MM.1S (cell line): ENCODE results near the gene PSMC5.

ENCODE experiments used
- DNase-seq: peaks from one replicate; pipeline ENCODE4 v3.0.0-alpha.2; 2015
- H2AFZ ChIP-seq: fragments of 300-600 bp; sonication (generic); 2 replicates; pipeline ENCODE4 v1.6.0; 2016; ENCODE audit warnings: antibody characterized with exemption, low read length
- H3F3A ChIP-seq: fragments of 300-600 bp; sonication (generic); 2 replicates; pipeline ENCODE4 v1.6.1; 2016; ENCODE audit warnings: mild to moderate bottlenecking, antibody characterized with exemption, low read length, moderate library complexity, mixed read lengths; ENCODE audit not compliant: insufficient read depth
- H3K27ac ChIP-seq: fragments of 300-600 bp; sonication (generic); 2 replicates; pipeline ENCODE4 v1.5.1; 2016; ENCODE audit warnings: mild to moderate bottlenecking, low read length
- H3K27me3 ChIP-seq: fragments of 300-600 bp; sonication (generic); replicated peaks from 2 replicates; pipeline ENCODE4 v1.6.0; 2016; ENCODE audit warnings: low read length; ENCODE audit not compliant: insufficient read depth
- H3K36me3 ChIP-seq: fragments of 300-600 bp; sonication (generic); replicated peaks from 2 replicates; pipeline ENCODE4 v1.6.1; 2016; ENCODE audit warnings: mild to moderate bottlenecking, low read length, mixed read lengths; ENCODE audit not compliant: insufficient read depth
- H3K4me1 ChIP-seq: fragments of 300-600 bp; sonication (generic); 2 replicates; pipeline ENCODE4 v1.6.1; 2016; ENCODE audit warnings: low read length, mixed read lengths
- H3K4me2 ChIP-seq: fragments of 300-600 bp; sonication (generic); 2 replicates; pipeline ENCODE4 v1.6.0; 2016; ENCODE audit warnings: low read depth, low read length
- H3K4me3 ChIP-seq: fragments of 300-600 bp; sonication (generic); 2 replicates; pipeline ENCODE4 v1.5.1; 2016; ENCODE audit warnings: low read length, mixed read lengths
- H3K79me2 ChIP-seq: fragments of 300-600 bp; sonication (generic); 2 replicates; pipeline ENCODE4 v1.6.1; 2016; ENCODE audit warnings: mixed run types, low read length, mixed read lengths
- H3K9ac ChIP-seq: fragments of 300-600 bp; sonication (generic); 2 replicates; pipeline ENCODE4 v1.6.1; 2016; ENCODE audit warnings: low read length, mixed read lengths
- H3K9me2 ChIP-seq: fragments of 300-600 bp; sonication (generic); replicated peaks from 2 replicates; pipeline ENCODE4 v1.6.1; 2016; ENCODE audit warnings: mild to moderate bottlenecking, low read length, mixed read lengths; ENCODE audit not compliant: insufficient read depth
- H3K9me3 ChIP-seq: fragments of 300-600 bp; sonication (generic); replicated peaks from 2 replicates; pipeline ENCODE4 v1.6.1; 2016; ENCODE audit warnings: mild to moderate bottlenecking, low read length, mixed read lengths; ENCODE audit not compliant: insufficient read depth
- H4K20me1 ChIP-seq: fragments of 300-600 bp; sonication (generic); 2 replicates; pipeline ENCODE4 v1.6.1; 2016; ENCODE audit warnings: mild to moderate bottlenecking, low read length, moderate library complexity, mixed read lengths; ENCODE audit not compliant: insufficient read depth
- CTCF ChIP-seq: fragments of 300-600 bp; sonication (generic); IDR thresholded peaks from 2 replicates; pipeline ENCODE4 v1.5.1; 2016; ENCODE audit warnings: antibody characterized with exemption, low read length, mixed read lengths
- EZH2 ChIP-seq: fragments of 300-600 bp; sonication (generic); optimal IDR thresholded peaks from 2 replicates; pipeline ENCODE3; 2017; ENCODE audit warnings: low read depth, mild to moderate bottlenecking, antibody characterized with exemption, low read length, mixed read lengths
- EZH2phosphoT487 ChIP-seq: fragments of 300-600 bp; sonication (generic); IDR thresholded peaks from 2 replicates; pipeline ENCODE4 v1.6.1; 2018; ENCODE audit warnings: antibody characterized with exemption, low read length

Gene PSMC5

DNA sequence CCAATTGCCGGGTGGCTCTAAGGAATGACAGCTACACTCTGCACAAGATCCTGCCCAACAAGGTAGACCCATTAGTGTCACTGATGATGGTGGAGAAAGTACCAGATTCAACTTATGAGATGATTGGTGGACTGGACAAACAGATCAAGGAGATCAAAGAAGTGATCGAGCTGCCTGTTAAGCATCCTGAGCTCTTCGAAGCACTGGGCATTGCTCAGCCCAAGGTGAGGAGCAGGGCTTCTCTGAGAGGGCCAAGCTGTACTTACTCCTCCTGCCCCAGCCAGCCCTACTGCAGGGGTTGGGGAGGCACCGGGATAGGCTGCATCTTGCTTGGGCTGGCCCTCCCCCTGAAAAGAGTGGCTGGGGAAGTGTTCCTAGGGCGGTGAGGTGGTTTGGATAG, 3.0 kb downstream of the PSMC5 start:
- Histone ChIP-seq H3F3A (peaks cover 9% of the 10 kb centered on the region; the same call in 1 of the 2 replicates), H3K9ac (no peak overlapping the region), H3K27ac (no peak overlapping the region), H3K9me3 (no peaks in the 10 kb centered on the region), H3K36me3 (peaks cover 7% of the 10 kb centered on the region; the same call in 1 of the 2 replicates), H3K27me3 (no peaks in the 10 kb centered on the region), H2AFZ (no peak overlapping the region), H3K4me2 (no peak overlapping the region), H3K79me2 (peaks cover 66% of the 10 kb centered on the region), H3K9me2 (no peaks in the 10 kb centered on the region), H3K4me3 (no peak overlapping the region), H4K20me1 (no peaks in the 10 kb centered on the region), H3K4me1 (peaks cover 18% of the 10 kb centered on the region)
- no peak for DNase-seq
- no peak for TF ChIP-seq EZH2phosphoT487
- TF ChIP-seq CTCF: no peak
- no peak for TF ChIP-seq EZH2

- Histone ChIP-seq H3K4me2 (no peak overlapping the region), H3K36me3 (peaks cover 7% of the 10 kb centered on the region; the same call in 1 of the 2 replicates)
- no peak for DNase-seq
Measured at GRCh38 chr17:63830904-63831491, 3.8 kb downstream of the PSMC5 start.

DNA sequence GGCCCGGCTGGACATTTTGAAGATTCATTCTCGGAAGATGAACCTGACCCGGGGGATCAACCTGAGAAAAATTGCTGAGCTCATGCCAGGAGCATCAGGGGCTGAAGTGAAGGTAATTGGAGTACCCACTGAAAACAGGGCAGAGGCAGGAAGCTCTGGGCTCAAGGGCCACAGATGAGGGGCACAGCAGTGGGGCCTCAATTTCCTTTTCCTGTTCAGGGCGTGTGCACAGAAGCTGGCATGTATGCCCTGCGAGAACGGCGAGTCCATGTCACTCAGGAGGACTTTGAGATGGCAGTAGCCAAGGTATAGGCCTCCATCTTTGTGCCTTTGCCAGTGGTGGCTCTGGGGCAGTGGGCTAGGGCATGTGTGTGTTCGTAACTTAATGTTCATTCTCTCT, 4.3 kb downstream of the PSMC5 start:
- peaks cover 60% of the 10 kb centered on the region for H3K79me2 ChIP-seq
- no peak overlapping the region for H2AFZ ChIP-seq
- no peaks in the 10 kb centered on the region for H3K9me3 ChIP-seq
- no peak overlapping the region for H3K4me2 ChIP-seq
- H3K27me3 ChIP-seq: no peaks in the 10 kb centered on the region
- TF ChIP-seq EZH2: no peak
- no peak for TF ChIP-seq EZH2phosphoT487
- peaks cover 7% of the 10 kb centered on the region; the same call in 1 of the 2 replicates for H3K36me3 ChIP-seq
- H3F3A ChIP-seq: peaks cover 11% of the 10 kb centered on the region; the same call in 1 of the 2 replicates
- H3K4me1 ChIP-seq: peaks cover 12% of the 10 kb centered on the region
- no peaks in the 10 kb centered on the region for H3K9me2 ChIP-seq
- H3K4me3 ChIP-seq: no peak overlapping the region
- no peaks in the 10 kb centered on the region for H4K20me1 ChIP-seq
- DNase-seq: no peak
- H3K9ac ChIP-seq: no peak overlapping the region
- no peak overlapping the region for H3K27ac ChIP-seq

More at GRCh38 chr17:63830904-63831491, 3.8 kb downstream of the PSMC5 start:
- no peaks in the 10 kb centered on the region for H3K9me2 ChIP-seq
- no peak for TF ChIP-seq EZH2phosphoT487
- TF ChIP-seq EZH2: no peak
- no peak for TF ChIP-seq CTCF
- peaks cover 14% of the 10 kb centered on the region for H3K4me1 ChIP-seq
- no peaks in the 10 kb centered on the region for H4K20me1 ChIP-seq
- peaks cover 62% of the 10 kb centered on the region for H3K79me2 ChIP-seq
- H3K9ac ChIP-seq: no peak overlapping the region
- no peak overlapping the region for H3K4me3 ChIP-seq
- H3K27ac ChIP-seq: no peak overlapping the region
- H2AFZ ChIP-seq: no peak overlapping the region
- no peaks in the 10 kb centered on the region for H3K9me3 ChIP-seq
- no peaks in the 10 kb centered on the region for H3K27me3 ChIP-seq
- peaks cover 11% of the 10 kb centered on the region; the same call in 1 of the 2 replicates for H3F3A ChIP-seq

DNA sequence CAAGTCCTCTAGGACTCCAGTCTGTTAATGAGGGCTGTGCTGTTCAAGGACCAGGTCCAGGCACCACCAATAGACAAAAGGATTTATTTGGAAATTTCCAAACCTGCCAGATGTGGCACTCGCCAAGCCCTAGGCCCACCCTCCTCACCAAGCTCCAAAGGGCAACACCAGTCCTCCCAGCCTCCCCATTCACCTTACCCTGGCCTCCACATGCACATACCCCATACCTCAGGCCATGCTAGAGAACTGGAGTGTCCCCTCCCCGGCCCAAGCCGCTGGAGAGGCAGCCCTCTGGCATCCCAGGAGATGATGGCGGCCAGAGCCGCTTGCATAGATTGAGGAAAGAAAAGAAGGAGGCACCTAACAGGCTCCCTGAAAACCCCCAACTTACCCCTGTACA, 4.8 kb downstream of the PSMC5 start:
- H3K9me3 ChIP-seq: no peaks in the 10 kb centered on the region
- no peaks in the 10 kb centered on the region for H3K9me2 ChIP-seq
- no peak for DNase-seq
- peaks cover 7% of the 10 kb centered on the region; the same call in 1 of the 2 replicates for H3K36me3 ChIP-seq
- H2AFZ ChIP-seq: no peak overlapping the region
- H3K27me3 ChIP-seq: no peaks in the 10 kb centered on the region
- no peak overlapping the region for H3K4me2 ChIP-seq
- no peak overlapping the region for H3K4me3 ChIP-seq
- H4K20me1 ChIP-seq: no peaks in the 10 kb centered on the region
- peaks cover 11% of the 10 kb centered on the region; the same call in 1 of the 2 replicates for H3F3A ChIP-seq
- H3K9ac ChIP-seq: no peak overlapping the region
- no peak overlapping the region for H3K27ac ChIP-seq
- peaks cover 12% of the 10 kb centered on the region for H3K4me1 ChIP-seq
- TF ChIP-seq CTCF: no peak
- no peak for TF ChIP-seq EZH2phosphoT487
- H3K79me2 ChIP-seq: peaks cover 61% of the 10 kb centered on the region
